Umbilical cord (tissue), 2 donors: ENCODE data around the gene CDK16. TPM values are rescaled to one million over a fixed set of nuclear protein-coding genes. Genes with fewer than 3 reads are reported as not detected.

Experiments
- DNase-seq: peaks from one replicate; pipeline ENCODE4 v3.0.0-alpha.2; 2015; ENCODE audit warnings: low spot score
- total RNA-seq: library from RNA; depleted of rRNA; stranded (reverse); fragments of >200 nt; gene quantifications from one replicate; pipeline ENCODE4 v1.2.3, GENCODE V29; 2014; ENCODE audit warnings: low replicate concordance; ENCODE audit not compliant: insufficient read depth

Gene CDK16
- total RNA-seq, 1 donor from 2014 or later: 36.4 TPM

DNA sequence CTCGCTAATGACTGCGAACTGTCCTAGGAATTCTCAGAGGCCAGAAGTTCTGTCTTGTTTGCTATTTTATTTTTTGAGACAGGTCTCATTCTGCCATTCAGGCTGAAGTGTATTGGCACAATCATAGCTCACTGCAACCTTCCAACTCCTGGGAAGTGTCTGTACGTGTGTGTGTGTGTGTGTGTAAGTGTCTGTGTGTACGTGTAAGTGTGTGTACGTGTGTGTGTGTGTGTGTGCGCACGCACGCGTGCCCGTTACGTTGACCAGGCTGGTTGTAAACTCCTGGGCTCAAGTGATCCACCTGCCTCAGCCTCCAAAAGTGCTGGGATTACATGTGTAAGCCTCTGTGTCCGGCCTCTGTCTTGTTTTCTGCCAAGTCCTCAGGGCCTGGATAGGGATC, 10.4 kb upstream of the CDK16 start:
- no peak for DNase-seq

DNA sequence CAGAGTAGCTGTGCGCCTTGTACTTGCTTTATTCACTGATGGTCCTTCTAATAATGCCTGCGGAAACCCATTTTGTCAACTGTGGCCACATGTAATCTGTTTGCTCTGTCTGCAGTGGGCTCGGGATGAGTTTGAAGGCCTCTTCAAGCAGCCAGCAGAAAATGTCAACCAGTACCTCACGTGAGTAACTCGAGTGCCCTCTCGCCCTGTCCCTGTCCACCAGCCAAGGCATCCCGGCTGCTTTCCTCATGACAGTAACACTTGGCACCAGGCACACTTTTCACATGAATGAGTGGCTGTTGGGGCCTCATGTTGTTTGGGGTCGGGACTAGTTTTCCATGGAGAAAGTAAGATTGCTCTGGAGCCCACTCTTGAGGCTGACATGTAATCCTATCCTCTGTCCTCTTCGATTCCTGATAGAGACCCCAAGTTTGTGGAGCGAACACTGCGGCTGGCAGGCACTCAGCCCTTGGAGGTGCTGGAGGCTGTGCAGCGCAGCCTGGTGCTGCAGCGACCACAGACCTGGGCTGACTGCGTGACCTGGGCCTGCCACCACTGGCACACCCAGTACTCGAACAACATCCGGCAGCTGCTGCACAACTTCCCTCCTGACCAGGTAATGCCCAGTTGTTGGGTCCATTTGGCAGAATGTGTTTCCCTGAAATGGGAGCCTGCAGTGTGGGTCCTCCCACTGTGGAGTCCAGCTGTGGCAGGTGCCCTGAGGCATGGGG, 8.8 kb upstream of the CDK16 start:
- no peak for DNase-seq

DNA sequence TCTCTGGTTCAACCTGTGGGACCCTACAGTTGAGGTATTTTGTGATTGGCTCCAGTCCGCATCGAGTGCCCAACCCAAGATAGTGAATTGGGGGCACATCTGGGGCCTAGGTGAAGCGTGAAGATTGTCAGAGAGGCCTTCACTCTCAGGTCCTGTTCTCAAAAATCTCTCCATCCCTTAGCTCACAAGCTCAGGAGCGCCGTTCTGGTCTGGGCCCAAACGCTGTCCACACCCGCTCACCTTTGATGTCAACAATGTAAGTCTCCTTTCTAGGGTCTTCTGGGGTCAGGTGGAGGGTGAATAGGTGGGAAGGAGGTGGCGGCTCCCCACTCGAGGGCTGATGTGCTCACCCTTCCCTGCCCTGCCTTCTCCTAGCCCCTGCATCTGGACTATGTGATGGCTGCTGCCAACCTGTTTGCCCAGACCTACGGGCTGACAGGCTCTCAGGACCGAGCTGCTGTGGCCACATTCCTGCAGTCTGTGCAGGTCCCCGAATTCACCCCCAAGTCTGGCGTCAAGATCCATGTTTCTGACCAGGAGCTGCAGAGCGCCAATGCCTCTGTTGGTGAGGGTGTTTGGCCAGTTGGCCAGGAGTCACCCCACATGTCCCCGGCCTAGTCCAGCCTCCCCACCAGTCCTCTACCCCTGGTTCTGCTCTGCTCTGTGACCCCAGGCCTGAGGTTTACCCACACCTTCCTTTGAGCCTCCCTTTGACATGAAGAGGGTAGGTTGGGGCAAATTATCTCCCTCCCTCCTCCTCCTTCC, 7.6 kb upstream of the CDK16 start:
- DNase-seq: no peak

DNA sequence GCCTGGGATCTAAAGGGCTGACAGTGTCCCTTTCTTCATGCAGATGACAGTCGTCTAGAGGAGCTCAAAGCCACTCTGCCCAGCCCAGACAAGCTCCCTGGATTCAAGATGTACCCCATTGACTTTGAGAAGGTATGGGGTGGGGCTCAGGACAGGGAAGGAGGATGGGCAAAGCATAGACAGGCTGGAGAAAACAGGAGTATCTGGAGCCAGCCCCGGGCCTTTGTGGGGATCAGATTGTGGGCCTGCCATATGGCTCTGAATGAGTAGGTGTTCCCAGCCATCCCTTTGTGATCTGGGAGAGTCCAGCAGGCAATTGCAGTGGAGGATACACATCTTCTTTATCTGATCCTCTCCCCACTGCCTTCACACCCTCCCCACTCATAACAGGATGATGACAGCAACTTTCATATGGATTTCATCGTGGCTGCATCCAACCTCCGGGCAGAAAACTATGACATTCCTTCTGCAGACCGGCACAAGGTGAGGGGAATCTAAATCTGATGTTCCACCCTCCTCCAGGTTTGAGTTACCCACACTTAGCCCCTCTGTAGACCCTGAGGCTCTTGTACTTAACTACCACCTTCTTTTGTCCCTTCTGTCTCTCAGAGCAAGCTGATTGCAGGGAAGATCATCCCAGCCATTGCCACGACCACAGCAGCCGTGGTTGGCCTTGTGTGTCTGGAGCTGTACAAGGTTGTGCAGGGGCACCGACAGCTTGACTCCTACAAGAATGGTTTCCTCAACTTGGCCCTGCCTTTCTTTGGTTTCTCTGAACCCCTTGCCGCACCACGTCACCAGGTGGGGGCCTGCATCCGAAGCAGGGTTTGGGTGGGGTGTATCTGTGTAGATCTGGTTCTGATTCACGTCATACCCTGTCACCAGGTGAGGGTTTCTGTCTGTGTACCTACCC, 5.8 kb upstream of the CDK16 start:
- DNase-seq: no peak

DNA sequence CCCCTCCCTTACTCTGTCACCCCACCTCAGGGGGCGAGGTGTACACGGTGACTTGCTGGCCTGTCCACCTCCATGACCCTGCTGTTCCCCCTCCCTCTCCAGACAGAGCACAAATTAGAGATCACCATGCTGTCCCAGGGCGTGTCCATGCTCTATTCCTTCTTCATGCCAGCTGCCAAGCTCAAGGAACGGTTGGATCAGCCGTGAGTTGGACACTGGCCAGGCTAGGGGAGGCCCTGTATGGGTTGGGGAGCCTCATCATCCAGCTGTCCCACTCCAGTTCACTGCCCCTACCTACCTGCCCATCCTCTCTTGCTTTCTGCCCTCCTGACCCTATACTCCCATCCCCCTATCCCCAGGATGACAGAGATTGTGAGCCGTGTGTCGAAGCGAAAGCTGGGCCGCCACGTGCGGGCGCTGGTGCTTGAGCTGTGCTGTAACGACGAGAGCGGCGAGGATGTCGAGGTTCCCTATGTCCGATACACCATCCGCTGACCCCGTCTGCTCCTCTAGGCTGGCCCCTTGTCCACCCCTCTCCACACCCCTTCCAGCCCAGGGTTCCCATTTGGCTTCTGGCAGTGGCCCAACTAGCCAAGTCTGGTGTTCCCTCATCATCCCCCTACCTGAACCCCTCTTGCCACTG, 3.9 kb upstream of the CDK16 start:
- no peak for DNase-seq

DNA sequence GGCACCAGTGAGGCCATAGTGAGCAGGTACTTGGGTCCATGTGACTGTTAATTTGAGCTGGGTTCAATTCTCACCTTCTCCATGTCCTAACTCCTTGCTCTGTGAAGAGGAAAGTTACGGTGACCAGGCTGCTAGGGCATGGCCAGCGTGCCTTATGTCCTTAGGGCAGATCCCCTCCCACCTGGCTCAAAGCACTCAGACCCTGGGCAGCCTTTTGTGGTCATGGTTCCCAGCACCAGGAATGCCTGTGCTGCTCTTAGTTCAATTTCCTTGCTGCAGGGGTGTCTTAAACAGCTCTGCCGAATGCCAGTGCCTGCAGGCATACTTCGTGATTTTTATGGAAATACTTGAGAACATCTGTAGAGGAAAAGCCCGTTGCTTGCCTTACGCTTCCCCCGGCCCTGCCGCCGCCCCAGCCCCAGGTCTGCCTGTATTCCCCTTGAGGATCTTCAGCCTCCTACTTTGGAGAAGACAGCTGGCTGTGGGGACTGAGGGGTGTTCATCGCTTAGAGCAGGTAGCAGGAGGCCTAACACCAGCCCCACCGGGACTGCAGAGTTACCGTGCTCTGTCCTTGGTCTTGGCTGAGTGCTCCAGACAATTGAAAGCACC, 3.1 kb upstream of the CDK16 start:
- no peak for DNase-seq

DNA sequence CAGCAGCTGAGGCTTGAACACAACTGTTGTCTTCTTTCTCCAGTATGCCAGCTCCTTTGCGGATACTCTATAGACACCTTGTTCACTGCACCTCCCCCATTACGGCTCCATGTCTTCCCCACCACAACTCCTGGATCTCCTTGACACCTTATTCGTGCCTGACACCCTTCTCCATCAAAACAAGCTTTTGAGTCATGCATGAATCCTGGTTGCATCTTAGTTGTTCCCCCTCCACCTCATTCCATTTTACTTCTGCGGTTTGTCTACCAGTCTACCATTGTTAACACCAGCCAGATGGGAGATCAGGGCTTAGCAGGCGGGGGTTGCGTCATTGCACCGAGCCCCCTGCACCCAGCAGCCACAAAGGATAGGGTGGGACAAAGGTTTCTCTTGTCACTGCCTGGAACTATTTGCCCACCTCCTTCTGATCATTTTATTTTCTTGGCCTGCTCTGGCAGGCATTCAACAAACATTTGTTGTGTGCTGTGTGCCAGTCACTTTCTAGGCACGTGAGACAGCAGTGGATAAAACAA, 2.0 kb upstream of the CDK16 start:
- DNase-seq: no peak

DNA sequence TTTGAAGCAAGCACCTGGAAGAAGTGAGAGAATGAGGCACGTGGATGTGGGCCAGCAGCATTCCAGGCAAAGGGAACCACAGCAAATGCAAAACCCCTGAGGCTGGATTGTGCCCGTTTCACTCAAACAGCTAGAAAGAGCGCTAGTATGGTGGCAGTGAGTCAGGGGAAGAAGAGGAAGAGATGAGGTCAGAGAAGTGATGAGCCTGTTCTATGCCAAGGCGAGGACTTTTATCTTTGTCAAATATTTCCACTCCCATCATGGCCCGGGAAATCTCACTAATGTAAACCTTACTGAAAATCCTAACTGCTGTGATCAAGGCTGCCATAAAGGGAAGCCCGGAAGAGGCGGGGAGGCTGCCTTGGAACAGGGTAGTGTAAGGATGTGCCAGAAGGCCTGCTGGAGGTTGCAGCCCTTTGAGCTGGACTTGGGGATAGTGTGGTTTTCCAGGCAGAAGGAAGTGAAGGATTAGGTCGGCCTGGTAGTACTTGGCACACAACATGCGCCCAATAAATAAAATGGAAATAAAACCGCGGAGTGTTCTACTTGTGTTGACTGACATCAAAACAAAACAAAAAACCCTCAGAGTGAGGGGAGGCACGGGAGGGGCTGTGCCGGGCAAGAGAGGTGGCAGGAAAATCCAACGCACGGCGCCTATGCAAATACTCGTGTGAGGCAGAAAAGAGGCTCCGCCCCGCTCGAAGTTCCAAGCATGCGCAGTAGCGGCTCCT, 1.2 kb upstream of the CDK16 start:
- DNase-seq: peak; percentile 86

DNA sequence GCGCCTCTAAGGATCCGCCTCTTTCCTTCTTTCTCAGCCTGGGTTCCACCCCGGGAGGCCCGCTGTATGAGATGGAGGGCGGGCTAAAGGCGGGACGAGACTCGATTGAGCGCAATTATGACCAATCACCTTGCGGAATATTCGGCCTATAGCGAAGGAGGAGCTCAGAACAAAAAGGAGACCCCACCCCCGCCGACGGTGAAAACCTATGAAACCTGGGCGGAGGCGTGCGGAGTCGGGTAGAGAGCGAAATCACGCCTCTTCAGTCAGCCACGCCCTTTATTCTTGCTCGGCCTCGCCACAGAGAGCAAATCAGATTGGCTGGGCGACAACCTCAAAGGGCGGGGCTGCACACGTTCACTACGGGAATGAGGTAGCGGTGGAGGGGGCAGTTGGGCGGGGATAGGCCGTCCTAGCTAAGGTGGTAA, 615 bp upstream of the CDK16 start:
- peak; percentile 99 for DNase-seq

DNA sequence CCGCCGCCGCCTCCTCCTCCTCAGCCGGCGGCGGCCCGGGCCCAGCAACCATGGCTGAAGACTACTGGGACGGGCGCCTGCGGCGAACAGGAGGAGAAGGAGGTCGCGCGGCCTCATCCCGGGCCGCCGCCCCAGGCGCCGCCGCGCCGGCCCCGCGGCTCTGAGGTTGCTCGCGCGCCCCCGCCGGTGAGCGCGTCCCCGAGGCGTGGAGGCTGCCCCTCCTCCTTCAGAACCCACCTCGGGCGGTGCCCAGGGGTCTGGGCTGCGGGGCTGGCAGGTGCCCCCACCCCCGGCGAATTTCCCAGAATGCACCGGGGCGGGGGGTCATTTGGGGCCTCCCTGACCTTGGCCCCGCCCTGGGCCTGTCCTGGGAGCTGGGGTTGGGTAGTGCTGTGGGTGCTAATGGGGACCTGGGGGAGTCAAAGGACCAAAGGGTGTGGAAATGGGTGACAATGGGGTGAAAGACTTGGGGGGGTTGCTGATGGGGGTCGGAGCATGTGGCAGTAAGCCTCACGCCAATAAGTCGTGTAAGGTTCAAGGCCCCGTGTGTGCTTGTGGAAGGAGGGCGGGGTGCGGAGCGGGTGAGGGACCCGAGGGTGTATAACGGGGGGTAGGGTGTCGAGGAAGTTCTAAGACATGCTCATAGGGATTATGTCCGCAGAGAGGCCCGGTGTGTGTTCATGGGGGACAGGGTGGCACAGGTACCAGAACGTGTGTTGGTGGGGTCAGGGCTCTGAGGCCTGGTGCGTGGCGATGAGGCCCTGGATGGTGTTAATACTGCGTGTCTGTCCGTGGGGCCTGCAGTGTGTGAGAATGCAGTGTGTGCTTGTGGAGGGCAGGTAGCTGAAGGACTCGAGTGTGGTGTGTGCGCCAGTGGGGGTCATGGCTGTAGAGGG, 687 bp downstream of the CDK16 start:
- peak; percentile 8 for DNase-seq

DNA sequence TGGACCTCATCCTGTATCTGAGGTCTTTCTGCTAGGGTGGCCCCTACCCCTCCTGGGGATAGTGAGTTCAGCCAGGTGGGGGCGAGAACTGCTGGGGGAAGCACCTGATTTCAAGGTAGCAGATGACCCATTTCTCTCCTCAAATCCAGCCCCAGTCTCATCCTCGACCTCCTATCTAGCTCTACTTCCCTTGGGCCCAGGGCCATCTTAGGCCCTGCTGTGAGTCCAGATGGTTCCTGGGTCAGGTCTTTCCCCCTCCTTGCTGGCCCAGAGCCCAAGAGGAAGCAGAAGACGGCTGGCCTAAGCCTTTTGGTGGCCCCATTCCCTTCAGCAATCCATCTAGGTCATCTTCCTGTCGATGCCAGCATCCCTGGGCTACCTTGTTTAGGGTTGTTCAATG, 3.3 kb downstream of the CDK16 start:
- no peak for DNase-seq

DNA sequence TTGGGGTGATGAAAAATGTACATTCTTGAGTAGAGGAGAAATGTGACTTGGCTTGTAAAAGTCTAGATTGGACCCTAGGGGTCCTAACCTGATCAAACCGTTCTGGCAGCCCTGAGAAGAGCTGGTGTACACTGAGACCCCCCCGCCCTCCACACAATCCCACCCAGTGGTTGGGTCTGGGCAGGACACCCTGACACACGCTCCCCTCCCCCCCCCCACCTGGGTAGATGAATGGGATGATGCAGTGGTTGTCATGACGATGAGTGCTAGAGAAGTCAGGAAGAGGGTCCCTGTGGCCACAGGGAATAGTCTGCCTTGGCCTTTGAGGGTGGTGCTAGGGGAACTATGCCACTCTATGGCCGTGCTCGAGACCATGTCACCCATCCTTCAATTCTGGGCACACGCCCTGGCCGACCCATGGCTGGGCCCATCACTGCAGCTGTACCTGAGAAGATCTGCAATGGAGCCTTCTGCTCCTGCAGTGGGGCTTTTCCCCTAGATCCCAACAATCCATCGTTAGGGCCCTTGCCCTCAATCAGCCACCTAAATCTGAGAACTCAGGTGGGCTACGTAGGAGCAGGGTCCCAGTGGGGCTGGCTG, 4.4 kb downstream of the CDK16 start:
- no peak for DNase-seq

DNA sequence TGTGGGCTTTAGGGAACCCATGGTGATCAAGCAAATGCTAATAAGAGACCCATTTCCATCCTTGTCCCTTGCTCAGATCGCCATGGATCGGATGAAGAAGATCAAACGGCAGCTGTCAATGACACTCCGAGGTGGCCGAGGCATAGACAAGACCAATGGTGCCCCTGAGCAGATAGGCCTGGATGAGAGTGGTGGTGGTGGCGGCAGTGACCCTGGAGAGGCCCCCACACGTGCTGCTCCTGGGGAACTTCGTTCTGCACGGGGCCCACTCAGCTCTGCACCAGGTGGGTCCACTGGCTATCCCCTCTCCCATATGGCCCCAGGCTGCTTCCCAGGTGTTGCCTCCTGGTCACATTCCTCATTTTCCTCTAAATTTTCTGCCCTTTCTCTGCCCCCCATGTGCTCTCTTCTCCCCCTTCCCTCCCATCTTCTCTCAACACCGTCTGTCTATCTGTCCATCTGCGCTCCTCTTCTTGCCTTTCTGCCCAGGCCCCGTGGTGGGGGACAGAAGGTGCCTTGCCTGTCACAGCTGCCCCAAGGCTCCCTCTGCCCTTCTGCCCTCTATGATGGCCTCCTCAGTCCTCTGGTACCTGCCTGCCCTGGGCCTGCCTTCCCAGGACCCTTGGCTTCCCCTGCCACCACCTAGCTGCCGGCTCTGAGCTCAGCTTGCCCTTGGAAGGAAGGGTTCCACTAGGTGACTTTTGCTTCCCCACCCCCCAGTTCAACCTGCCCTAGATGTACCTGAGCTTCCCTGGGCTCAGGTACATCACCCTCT, 5.2 kb downstream of the CDK16 start:
- DNase-seq: no peak

DNA sequence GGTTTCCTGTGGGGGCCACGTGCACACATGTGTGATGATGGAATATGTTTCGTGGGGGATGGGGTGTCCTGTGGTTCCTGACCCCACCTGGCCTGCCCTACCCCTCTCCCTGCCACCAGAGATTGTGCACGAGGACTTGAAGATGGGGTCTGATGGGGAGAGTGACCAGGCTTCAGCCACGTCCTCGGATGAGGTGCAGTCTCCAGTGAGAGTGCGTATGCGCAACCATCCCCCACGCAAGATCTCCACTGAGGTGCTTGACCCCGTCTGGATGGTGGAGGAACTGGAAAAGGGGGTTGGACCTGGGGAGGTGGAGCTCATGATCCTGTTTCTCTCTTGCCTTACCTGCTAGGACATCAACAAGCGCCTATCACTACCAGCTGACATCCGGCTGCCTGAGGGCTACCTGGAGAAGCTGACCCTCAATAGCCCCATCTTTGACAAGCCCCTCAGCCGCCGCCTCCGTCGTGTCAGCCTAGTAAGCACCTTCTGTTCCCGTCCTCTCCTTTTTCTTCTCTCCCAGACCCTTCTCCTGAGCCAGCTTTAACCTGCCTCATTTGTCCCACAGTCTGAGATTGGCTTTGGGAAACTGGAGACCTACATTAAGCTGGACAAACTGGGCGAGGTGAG, 5.9 kb downstream of the CDK16 start:
- no peak for DNase-seq

DNA sequence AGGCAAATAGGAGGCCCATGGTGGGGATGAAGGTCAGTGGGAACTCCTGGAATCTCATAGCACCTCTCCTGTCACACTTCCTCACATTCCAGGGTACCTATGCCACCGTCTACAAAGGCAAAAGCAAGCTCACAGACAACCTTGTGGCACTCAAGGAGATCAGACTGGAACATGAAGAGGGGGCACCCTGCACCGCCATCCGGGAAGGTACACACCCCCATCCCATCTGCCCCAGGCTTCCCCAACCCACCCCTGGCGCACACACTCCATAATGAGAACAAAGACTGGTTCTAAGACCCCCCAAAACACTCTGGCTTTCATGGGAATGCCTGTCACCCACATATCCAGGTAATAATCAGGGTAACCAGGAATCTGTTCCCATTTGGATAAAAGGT, 6.4 kb downstream of the CDK16 start:
- DNase-seq: no peak

DNA sequence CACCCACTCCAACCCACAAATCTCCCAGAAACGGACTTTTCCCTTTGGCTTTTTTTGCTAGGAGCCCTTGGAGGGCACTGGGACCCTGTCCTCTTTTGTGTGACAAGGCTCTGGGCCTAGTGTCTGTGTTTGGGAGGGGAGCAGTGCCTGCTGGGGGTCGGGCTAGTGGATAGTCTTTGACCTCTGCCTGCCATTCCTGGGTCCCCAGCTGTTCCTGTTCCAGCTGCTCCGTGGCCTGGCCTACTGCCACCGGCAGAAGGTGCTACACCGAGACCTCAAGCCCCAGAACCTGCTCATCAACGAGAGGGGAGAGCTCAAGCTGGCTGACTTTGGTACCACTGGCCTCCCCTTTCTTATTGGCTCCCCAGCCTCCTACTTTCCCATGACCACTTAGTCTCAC, 7.6 kb downstream of the CDK16 start:
- DNase-seq: no peak

DNA sequence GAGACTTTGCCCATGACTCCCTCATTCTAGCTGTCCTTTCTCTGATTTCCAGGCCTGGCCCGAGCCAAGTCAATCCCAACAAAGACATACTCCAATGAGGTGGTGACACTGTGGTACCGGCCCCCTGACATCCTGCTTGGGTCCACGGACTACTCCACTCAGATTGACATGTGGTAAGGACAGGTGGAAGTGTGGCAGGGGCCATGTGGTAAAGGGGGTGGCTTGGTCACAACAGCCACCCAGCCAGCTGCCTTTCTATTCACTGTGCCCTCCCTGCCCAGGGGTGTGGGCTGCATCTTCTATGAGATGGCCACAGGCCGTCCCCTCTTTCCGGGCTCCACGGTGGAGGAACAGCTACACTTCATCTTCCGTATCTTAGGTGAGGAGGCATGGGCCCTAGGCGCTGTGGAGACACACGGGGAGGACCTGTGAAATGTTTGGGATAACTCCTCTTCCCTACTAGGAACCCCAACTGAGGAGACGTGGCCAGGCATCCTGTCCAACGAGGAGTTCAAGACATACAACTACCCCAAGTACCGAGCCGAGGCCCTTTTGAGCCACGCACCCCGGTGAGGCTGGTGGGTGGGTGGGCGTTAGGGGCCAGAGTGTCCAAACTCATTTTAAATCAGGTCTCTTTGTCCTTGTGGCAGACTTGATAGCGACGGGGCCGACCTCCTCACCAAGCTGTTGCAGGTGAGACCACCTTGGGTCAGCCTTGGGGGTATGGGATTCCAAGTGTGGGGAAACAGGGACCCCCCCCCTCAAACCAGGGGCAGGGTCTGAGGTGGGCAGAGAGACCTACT, 8.3 kb downstream of the CDK16 start:
- no peak for DNase-seq
